ENCODE data around the gene STRN4.

GRCh38 chr19:46691948-46692347 lies 54.3 kb downstream of the STRN4 start:
- TF ChIP-seq CTCF (IDR thresholded peaks at IDR 0.05; ENCODE audit: insufficient read depth, low read length, poor library complexity, severe bottlenecking) (no peak), EZH2phosphoT487 (conservative IDR thresholded peaks at IDR 0.05; ENCODE audit: low read length) (no peak)

Data from SU-DHL-6 (cell line).